GM21528 (cell line): Measurements from ENCODE around the gene NIT1.
A peak's percentile ranks its signal among the peaks of the same experiment; 100 is the strongest.

Experiments
- ATAC-seq: cut with Tn5 transposase; IDR thresholded peaks from one replicate; pipeline ENCODE4 v1.9.1; 2021; ENCODE audit warnings: mild to moderate bottlenecking, moderate library complexity; ENCODE audit not compliant: unreplicated experiment, low FRiP score

Gene NIT1

DNA sequence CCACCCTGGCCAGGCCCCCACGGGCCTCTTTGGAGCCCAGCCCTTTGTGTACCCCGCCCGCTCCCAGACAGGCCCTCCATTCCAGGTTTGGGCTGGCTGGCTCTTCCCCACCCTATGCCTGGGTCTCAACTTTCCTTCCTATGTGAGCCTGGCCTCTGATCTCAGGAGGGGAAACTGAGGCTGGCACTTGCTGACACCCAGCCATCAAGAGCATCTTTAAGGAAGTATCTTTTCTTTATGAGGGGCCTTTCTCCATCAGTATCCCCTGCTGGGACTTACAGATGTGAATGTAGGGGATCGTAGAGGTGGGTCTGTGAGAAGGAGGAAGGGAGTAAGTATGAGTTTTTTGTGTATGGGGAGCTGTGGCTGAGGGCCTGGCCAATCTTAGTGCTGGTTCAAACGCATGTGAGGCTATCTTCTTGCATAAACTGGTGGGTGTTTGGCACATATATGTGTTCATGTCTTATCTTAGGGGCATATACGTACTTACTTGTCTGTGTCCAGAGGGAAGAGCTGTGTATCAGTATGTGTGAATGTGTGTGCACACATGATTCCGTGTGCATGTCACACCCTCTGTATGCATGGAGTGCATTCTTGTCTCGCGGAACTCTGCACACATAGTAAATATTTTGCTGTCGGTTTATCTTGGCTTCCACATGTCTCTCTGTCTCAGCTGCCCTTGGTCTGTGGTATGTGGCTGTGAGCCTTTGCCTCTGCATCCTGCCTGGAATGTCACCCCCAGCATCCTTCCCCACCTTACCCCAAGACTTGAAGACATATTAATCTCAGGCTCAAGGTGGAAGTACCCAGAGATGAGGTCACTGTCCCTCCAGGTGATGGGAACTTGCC is 33.9 kb upstream of the NIT1 start:
- no peak for ATAC-seq

DNA sequence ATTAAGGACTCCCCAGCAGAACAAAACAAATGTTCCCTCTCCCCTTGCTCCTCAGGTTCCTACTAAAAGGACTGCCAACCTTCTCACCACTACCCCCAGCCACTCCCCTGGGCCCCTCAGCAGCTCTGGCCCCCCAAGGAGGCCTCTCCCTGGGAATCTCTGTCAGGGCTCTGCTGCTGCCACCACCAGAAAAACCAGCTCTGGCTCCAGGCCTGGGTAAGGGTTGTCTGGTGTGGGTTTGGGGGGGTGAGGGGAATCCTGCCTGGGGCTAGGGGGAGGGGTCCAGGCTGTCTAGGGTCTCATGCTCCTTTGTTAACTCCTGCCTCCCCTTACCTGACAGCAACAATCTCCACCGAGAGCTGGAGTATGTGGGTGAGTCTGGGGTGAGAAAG is 33.3 kb upstream of the NIT1 start:
- no peak for ATAC-seq

DNA sequence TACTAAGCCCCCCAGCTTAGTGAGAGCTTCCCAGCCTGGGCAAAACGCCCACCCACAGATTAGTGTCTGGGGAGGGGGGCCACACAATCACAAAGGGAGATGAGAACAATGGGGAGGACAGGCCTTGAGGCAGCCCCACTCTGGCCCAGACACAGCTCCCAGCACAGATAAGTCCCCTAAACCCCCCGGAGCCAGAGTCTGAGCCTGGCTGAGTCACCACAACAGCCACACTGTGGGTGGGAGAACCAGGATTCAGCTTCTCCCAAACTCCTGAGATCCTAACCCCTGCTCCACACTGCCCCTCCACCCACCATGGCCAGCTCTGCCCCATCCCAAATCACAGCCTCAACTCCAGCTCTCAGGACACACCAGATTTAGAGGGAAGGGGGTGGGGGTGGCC is 32.7 kb upstream of the NIT1 start:
- ATAC-seq, result no peak

DNA sequence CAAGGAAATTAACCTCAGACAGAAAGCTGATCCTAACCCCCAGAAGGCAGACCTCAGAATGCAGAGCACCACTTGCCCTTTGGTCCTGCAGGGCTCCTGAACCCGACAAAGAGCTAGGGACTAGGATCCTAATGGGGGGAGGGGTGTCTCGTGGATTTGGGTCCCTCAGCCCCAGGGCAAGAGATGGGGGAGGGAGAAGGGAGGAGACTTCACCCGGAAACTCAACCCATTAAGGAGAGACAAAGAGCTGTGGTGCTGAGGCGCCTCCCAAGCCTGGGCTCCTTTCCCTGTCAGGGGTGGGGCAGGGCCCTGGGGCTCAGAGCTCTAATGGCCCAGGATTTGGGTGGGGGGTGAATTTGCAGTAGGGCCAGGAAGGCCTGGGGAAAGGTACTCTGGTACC is 31.4 kb upstream of the NIT1 start:
- no peak for ATAC-seq

DNA sequence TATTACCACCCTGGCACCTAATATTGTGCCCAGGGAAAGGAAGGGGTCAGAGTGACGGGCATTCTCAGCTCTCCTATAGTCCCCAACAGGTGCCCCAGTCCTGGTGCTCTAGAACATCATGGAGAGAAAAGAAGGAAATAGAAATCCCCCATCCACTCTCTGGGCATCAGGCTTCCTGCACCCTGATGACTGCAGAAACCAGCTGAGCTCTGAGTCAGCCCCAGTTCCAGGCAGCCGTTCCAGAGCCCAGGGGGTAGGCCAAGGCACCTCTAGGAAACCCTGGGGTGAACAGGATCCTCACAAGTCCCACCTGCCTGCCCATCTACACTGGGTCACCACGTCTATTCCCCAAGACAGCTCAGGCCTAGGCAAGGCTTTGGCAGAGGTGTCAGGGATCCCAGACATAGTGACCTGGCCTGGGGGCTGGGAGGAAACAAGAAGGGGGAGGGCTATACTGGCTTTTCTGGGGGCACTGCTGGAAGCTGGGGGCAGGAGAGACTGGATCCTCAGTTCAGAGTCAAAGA is 29.3 kb upstream of the NIT1 start:
- no peak for ATAC-seq

DNA sequence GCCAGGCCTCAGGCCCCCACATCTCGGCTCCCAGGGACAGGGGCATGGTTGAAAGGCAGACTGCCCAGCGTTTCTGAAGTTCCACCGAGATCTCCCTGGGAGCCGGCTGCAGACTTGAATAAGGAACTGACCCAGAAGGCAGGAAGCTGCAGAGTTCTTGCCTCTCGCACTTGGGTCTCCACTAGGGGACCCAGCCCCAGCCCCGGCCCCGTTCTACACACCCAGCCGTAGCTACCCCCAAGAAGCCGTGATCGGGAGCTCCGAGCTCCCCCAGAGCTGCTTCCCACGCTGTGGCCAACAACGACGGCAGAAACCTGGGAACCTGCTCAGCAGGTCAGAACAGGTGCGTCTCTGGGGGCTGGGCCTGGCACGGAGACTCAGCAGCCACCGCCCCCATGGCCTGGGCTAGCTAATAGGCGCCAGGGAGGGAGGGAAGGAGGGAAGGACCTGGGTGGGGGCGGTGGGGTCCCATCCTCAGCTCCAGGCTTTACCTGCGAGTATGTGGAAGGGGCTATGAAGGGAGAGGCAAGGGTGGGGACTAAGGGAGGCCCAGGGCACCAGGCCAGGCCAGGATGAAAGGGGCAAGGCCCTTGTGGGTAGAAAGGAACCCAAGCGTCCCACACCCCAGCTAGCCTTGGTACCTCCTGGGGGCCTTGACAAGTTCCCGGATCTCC is 28.5 kb upstream of the NIT1 start, which contains the start of gene NECTIN4:
Gene NECTIN4, minus strand, starts transcription at position 308 of the 674 bp plus-strand sequence. Its CDS starts 262 bp downstream, at position 46.
- ATAC-seq, result no peak

DNA sequence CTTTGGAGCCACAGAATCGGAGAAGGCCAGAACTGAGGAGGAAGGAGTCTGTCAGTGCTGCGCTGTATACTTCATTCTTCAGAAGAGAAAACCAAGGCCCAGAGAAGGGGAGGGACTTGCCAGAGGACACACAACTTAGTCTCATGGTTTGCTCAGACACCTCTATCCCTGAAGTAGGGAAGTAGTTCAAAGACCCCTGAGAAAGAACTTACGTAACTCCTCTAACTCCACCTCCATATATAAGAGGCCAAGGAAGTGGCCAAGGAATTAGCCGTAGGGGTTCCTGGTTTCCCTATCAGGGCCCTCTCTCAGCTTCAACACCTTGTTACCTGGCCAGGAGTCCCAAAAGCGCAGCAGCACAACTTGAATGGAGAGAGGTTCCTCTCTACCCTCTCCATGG is 28.0 kb upstream of the NIT1 start:
- no peak for ATAC-seq

DNA sequence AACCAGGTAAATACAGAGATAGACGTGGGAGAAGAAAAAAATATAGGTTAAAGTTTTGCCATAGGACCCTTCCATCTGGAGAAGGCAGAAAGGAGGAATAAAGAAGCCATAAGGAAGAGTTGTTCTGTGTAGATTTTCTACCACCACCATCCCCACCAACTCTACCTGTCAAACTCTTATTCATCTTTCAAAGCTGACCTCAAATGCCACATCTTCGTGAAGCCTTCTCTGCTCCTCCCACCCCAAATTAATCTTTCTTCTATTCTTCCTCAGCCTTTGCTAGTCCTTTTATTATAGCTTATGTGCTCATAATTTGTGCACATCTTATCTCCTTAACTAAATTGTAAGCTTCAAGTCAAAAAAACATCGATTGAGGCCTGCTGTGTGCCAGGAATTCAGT is 27.3 kb upstream of the NIT1 start:
- ATAC-seq, result no peak

DNA sequence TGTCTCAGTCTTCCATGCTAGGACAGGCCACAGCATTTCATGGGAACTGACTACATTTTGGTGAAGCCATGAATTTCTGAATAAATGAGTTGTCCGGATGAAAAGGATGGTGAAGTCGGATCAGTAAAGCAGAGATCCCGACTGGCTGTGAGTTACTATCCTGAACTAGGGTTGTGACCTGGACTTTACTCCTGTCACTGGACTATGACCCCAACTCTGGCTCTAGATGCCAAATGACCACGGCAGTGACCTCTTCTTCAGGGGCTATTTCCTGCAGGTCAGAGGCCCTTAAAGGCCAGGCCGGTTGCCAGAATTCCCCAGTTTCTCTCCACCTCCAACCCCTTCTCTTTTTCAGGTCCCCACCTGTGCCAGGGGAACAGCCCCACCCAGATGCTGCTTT is 26.8 kb upstream of the NIT1 start:
- ATAC-seq, result no peak

DNA sequence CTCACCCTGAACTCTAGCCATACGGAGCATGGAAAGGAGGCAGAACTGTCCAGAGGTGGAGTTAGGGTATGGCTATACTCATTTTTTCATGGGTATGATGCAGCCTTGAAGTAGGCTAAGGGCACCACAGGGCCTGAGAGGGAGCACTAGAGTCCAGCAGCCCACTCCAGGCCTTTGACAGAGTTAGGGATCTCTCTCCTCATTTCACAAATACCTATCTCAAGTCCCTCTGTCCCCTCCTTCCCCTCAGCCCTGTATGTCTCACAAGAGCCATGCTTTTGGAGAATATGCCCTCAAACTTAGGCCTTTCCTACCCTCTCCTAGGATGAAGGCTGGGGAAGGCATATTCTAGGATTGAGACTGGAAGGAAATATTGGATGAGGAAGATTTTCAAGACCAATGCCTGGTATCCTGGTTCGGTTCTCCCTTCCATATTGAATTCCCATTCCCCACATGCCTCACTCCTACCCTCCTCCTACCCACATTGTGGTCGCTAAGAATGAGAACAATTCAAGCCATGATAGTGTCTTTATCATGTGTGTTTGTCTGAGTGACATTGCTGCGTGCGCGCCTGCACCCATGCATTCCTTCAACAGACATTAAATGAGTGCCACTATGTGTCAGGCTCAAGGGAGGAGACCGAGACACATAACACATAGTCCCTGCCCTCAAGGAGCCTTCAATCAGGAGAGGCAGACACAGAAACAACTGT is 26.0 kb upstream of the NIT1 start:
- no peak for ATAC-seq

DNA sequence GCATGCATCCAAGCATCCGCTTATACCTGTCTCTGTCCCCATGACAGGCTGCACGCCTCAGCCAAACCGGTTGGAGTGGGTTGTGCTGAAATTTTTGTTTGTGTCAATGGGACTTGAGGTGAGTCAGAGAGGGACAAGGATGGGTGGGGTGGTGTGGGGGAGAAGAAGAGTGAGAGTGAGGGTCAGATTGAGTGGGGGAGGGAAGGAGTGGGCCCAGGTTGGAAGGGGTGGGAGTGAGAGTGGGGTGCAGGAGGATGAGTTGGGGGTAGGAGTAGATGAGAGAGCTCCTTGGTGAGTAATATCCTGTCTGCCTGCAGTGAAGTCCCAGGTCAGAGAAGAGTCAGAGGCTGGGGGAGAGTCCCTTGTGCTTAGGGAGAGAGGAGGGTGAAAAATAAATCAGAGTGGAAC is 25.3 kb upstream of the NIT1 start:
- ATAC-seq, result no peak

DNA sequence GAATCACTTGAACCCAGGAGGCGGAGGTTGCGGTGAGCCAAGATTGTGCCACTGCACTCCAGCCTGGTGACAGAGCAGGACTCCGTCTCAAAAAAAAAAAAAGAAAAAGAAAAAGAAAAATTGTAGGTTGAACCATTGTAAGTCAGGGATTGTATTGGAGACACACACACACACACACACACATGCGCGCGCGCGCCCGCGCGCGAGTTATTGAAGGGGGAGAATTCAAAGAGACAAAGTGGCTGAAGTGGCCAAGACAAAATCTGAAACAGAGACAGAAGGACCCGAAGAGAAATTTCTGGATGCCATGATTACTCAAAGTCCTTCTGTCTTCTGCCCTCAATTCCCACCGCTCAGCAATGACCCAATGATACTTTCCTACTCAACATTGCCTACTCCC is 23.4 kb upstream of the NIT1 start:
- no peak for ATAC-seq

DNA sequence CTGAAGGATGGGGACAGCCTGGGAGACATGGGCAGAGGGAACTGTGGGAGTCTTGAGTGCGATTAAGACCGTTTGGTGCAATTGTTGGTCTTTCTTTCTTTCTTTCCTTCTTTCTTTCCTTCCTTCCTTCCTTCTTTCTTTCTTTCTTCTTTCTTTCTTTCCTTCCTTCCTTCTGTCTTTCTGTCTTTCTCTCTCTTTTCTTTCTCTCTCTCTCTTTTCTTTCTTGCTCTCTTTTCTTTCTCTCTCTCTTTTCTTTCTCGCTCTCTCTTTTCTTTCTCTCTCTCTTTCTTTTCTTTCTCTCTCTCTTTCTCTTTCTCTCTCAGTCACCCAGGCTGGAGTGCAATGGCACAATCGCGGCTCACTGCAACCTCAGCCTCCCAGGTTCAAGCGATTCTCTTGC is 22.7 kb upstream of the NIT1 start:
- no peak for ATAC-seq

DNA sequence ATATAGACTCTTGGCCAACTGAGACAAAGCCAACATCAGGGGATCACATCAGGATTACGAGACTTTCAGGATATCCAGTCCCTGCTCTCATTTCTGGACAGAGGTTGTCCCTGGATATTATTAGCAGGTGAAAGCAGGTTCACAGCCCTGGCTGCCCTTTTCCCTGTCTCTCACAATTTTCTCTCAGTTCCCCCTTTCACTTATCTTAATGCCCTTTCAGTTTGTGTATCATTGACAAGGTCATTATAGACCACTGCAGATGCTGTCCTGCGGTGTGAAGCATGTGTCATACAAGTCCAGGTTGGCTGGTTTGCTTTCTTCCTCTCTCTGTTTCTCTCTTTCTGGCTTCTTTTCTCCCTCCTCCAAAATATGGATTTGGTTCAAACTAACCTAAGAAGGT is 21.9 kb upstream of the NIT1 start:
- no peak for ATAC-seq

DNA sequence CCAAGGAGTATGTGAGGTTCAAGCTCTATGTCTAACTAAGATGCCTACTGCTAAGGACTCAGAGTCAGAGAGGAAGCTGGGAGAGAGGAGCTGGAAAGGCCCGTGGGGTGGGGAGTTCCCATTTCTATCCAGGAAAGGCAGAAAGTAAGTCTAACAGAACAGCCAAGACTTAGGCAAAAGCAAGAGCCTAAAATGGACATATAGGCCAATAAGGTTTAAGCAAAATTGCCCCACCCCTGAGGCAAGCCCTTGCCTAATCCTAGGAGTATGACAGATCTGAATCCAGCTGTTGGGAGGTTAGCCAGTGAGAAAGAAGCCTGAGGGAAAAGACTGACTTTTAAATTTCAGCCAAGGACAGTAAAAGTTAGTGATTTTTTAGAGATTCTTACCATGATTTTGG is 21.4 kb upstream of the NIT1 start:
- no peak for ATAC-seq

DNA sequence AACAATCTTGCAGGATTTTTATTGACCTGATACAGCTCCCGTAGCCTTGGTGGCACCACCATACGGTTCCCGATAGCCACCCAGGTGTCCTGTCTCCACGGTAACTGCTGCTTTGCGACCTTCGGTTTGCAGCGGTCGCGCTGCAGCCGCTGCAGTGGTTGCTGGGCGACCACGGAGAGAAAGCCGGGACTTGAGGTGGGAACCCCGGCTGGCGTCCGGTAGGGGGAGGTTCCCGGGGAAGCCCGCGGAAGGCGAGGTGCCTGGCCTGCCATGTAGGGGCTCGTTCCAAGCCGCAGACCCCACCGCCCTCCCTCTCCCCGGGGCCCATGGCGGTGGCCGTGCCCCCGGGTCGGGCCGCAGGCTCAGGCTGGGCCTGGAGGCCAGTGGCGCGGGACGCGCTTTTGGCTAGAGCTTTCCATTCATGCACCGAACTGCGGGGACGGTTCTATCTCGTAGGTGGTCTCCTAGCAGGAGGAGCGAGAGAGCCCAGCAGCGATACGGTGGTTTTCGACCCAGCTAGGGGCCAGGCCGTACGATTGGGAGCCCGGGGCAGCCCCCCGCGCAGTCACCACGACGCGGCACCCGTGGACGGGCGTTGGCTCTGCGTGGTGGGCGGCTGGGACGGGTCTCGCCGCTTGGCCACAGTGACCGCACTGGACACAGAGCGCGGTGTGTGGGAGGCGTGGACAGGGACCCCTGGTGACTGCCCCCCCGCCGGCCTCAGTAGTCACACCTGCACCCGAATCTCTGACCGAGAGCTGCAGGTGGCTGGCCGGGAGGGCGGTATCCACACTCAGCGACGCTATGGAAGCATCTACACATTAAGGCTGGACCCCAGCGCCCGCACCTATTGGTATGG is 19.5 kb upstream of the NIT1 start, which contains the start of gene KLHDC9:
Gene KLHDC9, plus strand, starts transcription at position 152 of the 859 bp plus-strand sequence. Its CDS starts 175 bp downstream, at position 327.
- peak; percentile 64 for ATAC-seq

DNA sequence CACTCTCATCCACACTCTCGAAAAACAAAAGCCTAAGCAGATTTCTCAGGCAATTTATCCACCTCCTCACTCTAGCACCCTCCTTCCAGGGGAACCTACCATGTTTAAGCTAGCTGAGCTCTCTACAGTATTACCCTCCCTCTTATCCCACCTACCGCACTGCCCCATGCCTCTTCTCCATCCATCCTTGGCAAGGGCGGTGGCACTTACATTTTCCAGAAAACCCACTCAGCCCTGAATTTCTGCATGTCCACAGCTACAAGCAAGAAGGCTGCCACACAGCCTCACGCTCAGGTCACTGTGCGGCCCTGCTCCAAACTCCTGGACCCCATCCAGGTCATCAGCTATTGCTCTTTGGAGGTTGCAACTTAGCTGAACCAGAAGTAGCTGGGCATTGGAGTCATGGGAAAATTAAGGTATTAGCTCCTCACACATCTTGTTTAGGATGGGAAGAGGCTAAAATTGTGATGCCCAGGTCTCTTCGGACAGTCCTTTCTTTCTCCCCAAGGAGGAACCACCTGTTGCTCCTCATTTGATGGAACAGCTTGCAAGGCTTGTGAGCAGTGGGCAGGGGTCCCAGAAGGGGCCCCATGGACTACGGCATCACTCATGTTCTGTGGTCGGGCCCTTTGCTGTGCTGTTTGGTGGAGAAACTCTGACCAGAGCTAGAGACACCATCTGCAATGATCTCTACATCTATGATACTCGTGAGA is 18.7 kb upstream of the NIT1 start:
- ATAC-seq, result no peak

DNA sequence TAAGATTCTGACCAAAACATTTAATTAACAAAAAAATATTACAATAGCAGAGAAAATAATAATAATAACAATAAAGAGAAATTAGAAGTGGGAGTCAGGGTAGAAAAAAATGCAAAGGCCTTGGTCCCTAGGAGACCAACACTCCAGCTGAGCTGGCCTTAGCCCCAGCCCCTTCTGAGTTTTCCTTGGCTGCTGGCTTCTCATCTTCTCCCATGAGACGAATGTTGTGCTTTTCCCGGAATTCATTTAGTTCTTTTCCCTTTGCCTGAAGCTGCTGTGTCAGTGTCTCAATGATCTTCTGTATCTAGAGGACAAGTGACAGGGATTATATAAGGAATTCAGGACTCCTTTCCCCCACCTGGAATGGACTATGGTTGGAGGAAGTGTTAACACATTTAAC is 17.3 kb upstream of the NIT1 start:
- no peak for ATAC-seq

DNA sequence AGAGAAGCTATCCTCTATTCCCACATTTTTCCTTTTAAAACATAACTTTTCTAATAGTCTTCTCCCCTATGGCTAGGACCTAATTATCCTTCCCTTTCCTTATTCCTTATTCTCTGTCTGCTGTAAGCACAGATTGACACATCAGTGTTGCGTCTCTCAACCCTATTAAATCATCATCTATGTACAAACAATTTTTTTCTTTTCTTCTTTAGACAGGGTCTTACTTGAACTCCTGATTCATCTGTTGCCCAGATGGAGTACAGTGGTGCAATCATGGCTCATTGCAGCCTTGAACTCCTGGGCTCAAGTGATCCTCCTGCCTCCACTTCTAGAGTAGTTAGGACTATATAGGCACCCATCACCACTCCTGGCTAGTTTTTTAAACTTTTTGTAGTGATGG is 11.5 kb upstream of the NIT1 start:
- ATAC-seq, result no peak

DNA sequence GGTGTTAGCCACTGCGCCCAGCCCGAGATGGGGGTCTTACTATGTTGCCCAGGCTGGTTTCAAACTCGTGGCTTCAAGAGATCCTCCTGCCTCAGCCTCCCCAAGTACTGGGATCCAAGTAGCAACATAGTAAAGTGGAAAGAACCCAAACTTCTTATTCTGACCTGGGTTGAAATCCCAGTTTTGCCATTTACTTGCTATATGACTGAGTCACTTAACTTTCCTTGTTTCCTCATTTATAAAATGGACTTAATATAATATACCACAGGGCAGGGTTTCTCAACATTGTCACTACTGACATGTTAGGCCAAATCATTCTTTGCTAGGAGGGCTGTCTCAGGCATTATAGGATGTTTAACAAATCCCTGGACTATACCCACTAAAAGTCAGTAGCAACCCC is 6.8 kb upstream of the NIT1 start:
- no peak for ATAC-seq
